ENCODE data around the gene CEP19.
"Not testable (repeated sequence)": the region's sequence is repeated elsewhere in the genome, so short reads cannot be mapped to it uniquely, and the experiment has no call there.

The CEP19 gene

GRCh38 chr3:196711838-196712513, at the start of gene CEP19, which contains the start of gene PIGX:
CEP19 (minus strand) TSS chr3:196712250; CDS start chr3:196708657, 3,593 bp downstream.
PIGX (plus strand) TSS chr3:196712377.
- Histone ChIP-seq H3K36me3 (ENCODE audit: insufficient read depth, low read length) (no peaks in the 10 kb centered on the region), H2AFZ (ENCODE audit: low read depth, low read length) (peak within 1 kb of the TSS; percentile 64), H3K9me3 (ENCODE audit: low read length) (no peaks in the 10 kb centered on the region), H3K4me1 (ENCODE audit: insufficient read depth, low read length) (no peaks in the 10 kb centered on the region), H3K27me3 (ENCODE audit: insufficient read depth, low read length) (no peaks in the 10 kb centered on the region), H3K4me3 (ENCODE audit: low read length) (peak within 1 kb of the TSS; percentile 86)

- H3K4me1 ChIP-seq (ENCODE audit: insufficient read depth, low read length): no peaks in the 10 kb centered on the region
- H3K9me3 ChIP-seq (ENCODE audit: low read length): peaks cover 20% of the 10 kb centered on the region
- no peaks in the 10 kb centered on the region for H3K27me3 ChIP-seq (ENCODE audit: insufficient read depth, low read length)
- H2AFZ ChIP-seq (ENCODE audit: low read depth, low read length): no peak overlapping the region
- peaks cover 13% of the 10 kb centered on the region for H3K36me3 ChIP-seq (ENCODE audit: insufficient read depth, low read length)
- H3K4me3 ChIP-seq (ENCODE audit: low read length): no peak overlapping the region
These were observed 46.1 kb upstream of the CEP19 start for GRCh38 chr3:196757876-196758739.

GRCh38 chr3:196756732-196757131, 44.7 kb upstream of the CEP19 start:
- Histone ChIP-seq H3K27me3 (ENCODE audit: insufficient read depth, low read length) (no peaks in the 10 kb centered on the region), H3K4me3 (ENCODE audit: low read length) (no peak overlapping the region), H3K9me3 (ENCODE audit: low read length) (peaks cover 17% of the 10 kb centered on the region), H2AFZ (ENCODE audit: low read depth, low read length) (no peak overlapping the region), H3K4me1 (ENCODE audit: insufficient read depth, low read length) (no peaks in the 10 kb centered on the region), H3K36me3 (ENCODE audit: insufficient read depth, low read length) (peaks cover 12% of the 10 kb centered on the region)

- peaks cover 19% of the 10 kb centered on the region for H3K36me3 ChIP-seq (ENCODE audit: insufficient read depth, low read length)
- H3K9me3 ChIP-seq (ENCODE audit: low read length): peaks cover 19% of the 10 kb centered on the region
- no peak overlapping the region for H3K4me3 ChIP-seq (ENCODE audit: low read length)
- H3K4me1 ChIP-seq (ENCODE audit: insufficient read depth, low read length): no peaks in the 10 kb centered on the region
- H3K27me3 ChIP-seq (ENCODE audit: insufficient read depth, low read length): no peaks in the 10 kb centered on the region
- no peak overlapping the region for H2AFZ ChIP-seq (ENCODE audit: low read depth, low read length)
These were observed 42.3 kb upstream of the CEP19 start for GRCh38 chr3:196754091-196754981.

GRCh38 chr3:196753201-196753600, 41.2 kb upstream of the CEP19 start:
- no peaks in the 10 kb centered on the region for H3K4me1 ChIP-seq (ENCODE audit: insufficient read depth, low read length)

GRCh38 chr3:196749125-196749524, 37.1 kb upstream of the CEP19 start:
- Histone ChIP-seq H2AFZ (ENCODE audit: low read depth, low read length) (no peak overlapping the region), H3K27me3 (ENCODE audit: insufficient read depth, low read length) (no peaks in the 10 kb centered on the region), H3K4me1 (ENCODE audit: insufficient read depth, low read length) (no peaks in the 10 kb centered on the region), H3K9me3 (ENCODE audit: low read length) (peaks cover 12% of the 10 kb centered on the region), H3K4me3 (ENCODE audit: low read length) (no peak overlapping the region), H3K36me3 (ENCODE audit: insufficient read depth, low read length) (peaks cover 21% of the 10 kb centered on the region)

More at GRCh38 chr3:196753201-196753600, 41.2 kb upstream of the CEP19 start:
- Histone ChIP-seq H3K9me3 (ENCODE audit: low read length) (peaks cover 20% of the 10 kb centered on the region), H3K4me3 (ENCODE audit: low read length) (no peak overlapping the region), H2AFZ (ENCODE audit: low read depth, low read length) (no peak overlapping the region), H3K36me3 (ENCODE audit: insufficient read depth, low read length) (peaks cover 25% of the 10 kb centered on the region), H3K27me3 (ENCODE audit: insufficient read depth, low read length) (no peaks in the 10 kb centered on the region)

- H3K4me3 ChIP-seq (ENCODE audit: low read length); H2AFZ ChIP-seq (ENCODE audit: low read depth, low read length); H3K4me1 ChIP-seq (ENCODE audit: insufficient read depth, low read length); H3K36me3 ChIP-seq (ENCODE audit: insufficient read depth, low read length); H3K27me3 ChIP-seq (ENCODE audit: insufficient read depth, low read length); H3K9me3 ChIP-seq (ENCODE audit: low read length): not testable (repeated sequence)
These were observed 31.5 kb upstream of the CEP19 start for GRCh38 chr3:196743569-196743968.

- peak overlapping the region; percentile 77 for H3K4me3 ChIP-seq (ENCODE audit: low read length)
- H3K36me3 ChIP-seq (ENCODE audit: insufficient read depth, low read length): no peaks in the 10 kb centered on the region
- peaks cover 7% of the 10 kb centered on the region for H3K4me1 ChIP-seq (ENCODE audit: insufficient read depth, low read length)
- no peak overlapping the region for H2AFZ ChIP-seq (ENCODE audit: low read depth, low read length)
- H3K9me3 ChIP-seq (ENCODE audit: low read length): peaks cover 8% of the 10 kb centered on the region
- no peaks in the 10 kb centered on the region for H3K27me3 ChIP-seq (ENCODE audit: insufficient read depth, low read length)
These were observed 29.3 kb upstream of the CEP19 start for GRCh38 chr3:196741249-196741889.

- Histone ChIP-seq H3K4me3 (ENCODE audit: low read length) (peak overlapping the region; percentile 77), H3K36me3 (ENCODE audit: insufficient read depth, low read length) (no peaks in the 10 kb centered on the region), H2AFZ (ENCODE audit: low read depth, low read length) (peak overlapping the region; percentile 58), H3K4me1 (ENCODE audit: insufficient read depth, low read length) (peaks cover 7% of the 10 kb centered on the region), H3K9me3 (ENCODE audit: low read length) (peaks cover 8% of the 10 kb centered on the region), H3K27me3 (ENCODE audit: insufficient read depth, low read length) (no peaks in the 10 kb centered on the region)
These were observed 28.6 kb upstream of the CEP19 start for GRCh38 chr3:196740481-196741248.

- peaks cover 7% of the 10 kb centered on the region for H3K9me3 ChIP-seq (ENCODE audit: low read length)
- peaks cover 7% of the 10 kb centered on the region for H3K4me1 ChIP-seq (ENCODE audit: insufficient read depth, low read length)
- peak within 1 kb of the TSS; percentile 77 for H3K4me3 ChIP-seq (ENCODE audit: low read length)
- peaks cover 3% of the 10 kb centered on the region for H3K36me3 ChIP-seq (ENCODE audit: insufficient read depth, low read length)
- peak within 1 kb of the TSS; percentile 58 for H2AFZ ChIP-seq (ENCODE audit: low read depth, low read length)
- H3K27me3 ChIP-seq (ENCODE audit: insufficient read depth, low read length): no peaks in the 10 kb centered on the region
These were observed 27.8 kb upstream of the CEP19 start, which contains the start of gene PAK2 for GRCh38 chr3:196739671-196740480. PAK2 (plus strand) TSS chr3:196739857; CDS start chr3:196782647, 42,790 bp downstream.

- Histone ChIP-seq H3K36me3 (ENCODE audit: insufficient read depth, low read length) (peaks cover 17% of the 10 kb centered on the region), H3K9me3 (ENCODE audit: low read length) (peaks cover 6% of the 10 kb centered on the region), H3K4me3 (ENCODE audit: low read length) (no peak overlapping the region), H3K4me1 (ENCODE audit: insufficient read depth, low read length) (peaks cover 7% of the 10 kb centered on the region), H2AFZ (ENCODE audit: low read depth, low read length) (no peak overlapping the region), H3K27me3 (ENCODE audit: insufficient read depth, low read length) (no peaks in the 10 kb centered on the region)
These were observed 25.6 kb upstream of the CEP19 start for GRCh38 chr3:196737655-196738054.

Measured in neuron (in vitro differentiated cells).